Stimulated activated CD4-positive, alpha-beta T cell treated with anti-CD3 and anti-CD28 coated beads, Interleukin-15, amount 100 ng/mL, for 24 hours (primary cell): ENCODE data around the gene CLUH.

ENCODE experiments used
- DNase-seq: peaks from one replicate; pipeline ENCODE4 v3.0.0-alpha.2; 2020

CLUH gene

GRCh38 chr17:2719861-2720260 is 8.3 kb upstream of the CLUH start:
- DNase-seq: no peak

DNA sequence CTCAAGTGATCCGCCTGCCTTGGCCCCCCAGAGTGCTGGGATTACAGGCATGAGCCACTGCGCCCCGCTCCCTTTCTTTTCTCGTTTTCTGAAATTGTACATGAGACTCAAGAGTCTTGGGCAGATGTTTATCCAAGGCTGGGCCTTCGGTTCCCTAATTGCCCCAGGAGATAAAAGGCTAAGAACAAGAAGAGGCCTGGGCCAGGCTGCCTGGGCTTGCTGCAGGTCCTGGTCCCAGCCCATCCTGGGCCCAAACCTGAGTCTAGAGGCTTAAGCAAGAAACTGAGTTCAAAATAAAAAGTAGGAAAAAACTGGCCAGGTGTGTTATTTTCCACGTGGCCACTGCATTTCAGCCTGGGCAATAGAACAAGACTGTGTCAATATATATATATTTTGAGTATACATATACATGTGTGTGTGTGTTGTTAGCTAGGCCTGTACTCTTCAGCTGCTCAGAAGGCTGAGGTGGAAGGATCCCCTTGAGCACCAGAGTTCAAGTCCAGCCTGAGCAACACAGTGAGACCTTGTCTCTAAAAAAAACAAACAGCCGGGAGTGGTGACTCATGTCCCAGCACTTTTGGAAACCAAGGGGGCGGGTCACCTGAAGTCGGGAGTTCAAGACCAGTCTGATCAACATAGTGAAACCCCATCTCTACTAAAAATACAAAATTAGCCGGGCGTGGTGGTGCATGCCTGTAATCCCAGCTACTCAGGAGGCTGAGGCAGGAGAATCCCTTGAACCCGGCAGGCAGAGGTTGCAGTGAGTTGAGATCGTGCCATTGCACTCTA is 6.8 kb upstream of the CLUH start:
- no peak for DNase-seq

GRCh38 chr17:2716649-2717048 is 5.1 kb upstream of the CLUH start:
- DNase-seq: no peak

- no peak for DNase-seq
Measured at GRCh38 chr17:2713881-2714280, 2.3 kb upstream of the CLUH start.

DNA sequence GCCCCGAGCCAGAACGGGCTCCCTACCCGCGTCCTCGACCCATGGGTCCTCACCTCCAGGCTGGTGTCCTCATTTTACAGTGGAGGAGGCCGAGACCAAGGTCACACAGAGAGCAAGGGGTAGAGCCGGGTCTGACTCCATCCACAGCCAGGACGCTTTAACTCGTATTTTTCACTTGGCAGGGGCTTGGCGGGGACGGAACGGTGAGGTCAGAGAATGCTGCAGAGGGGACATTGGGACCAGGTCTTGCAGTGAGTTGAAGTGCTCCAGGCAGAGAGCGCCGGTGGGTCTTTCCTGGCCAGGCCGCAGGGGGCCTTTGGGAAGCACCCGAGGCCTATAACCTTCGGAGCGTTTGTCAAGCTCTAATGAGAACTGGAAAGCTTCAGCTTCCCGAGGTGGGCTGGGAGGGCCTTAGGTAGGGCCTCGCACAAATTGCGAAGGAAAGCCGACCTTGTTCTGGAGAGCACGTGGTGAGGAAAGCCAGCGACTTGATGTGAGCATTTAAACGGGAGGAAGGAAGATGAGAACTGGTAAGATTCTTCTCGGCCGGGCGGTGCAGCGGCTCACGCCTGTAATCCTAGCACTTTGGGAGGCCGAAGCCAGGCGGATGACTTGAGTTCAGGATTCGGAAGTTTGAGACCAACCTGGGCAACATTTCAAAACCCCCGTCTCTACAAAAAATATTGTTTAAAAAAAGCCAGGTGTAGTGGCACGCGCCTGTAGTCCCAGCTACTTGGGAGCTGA is 908 bp upstream of the CLUH start:
- no peak for DNase-seq

GRCh38 chr17:2710803-2711607 is 559 bp downstream of the CLUH start:
- DNase-seq: peak; percentile 66

- no peak for DNase-seq
Measured at GRCh38 chr17:2710071-2710802, 1.3 kb downstream of the CLUH start.

DNA sequence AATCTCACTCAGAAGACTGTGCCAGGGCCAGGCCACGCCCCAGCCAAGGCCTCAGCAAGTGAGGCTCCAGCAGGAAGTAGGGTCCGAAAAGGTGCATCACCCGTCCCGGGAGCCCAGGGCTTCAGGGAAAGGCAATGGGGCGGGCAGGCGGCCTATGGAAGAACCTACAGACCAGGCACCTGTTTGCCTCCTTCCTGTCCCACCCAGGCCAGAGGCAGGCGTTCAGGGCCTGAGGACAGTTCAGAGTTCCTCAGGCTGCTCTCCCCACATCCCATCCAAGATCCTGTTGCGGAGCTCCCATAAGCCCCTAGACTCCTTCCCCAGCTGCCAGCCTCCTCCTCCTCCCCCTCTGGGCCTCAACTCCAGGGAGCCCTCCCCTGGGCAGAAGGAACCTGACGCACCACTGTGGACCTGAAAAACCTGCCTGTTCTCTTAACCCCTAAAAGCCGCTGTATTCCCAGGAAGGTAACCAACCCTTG is 2.3 kb downstream of the CLUH start:
- DNase-seq: no peak

GRCh38 chr17:2708585-2709182 is 2.9 kb downstream of the CLUH start:
- DNase-seq: no peak

- DNase-seq: no peak
Measured at GRCh38 chr17:2707721-2708584, 3.6 kb downstream of the CLUH start.

DNA sequence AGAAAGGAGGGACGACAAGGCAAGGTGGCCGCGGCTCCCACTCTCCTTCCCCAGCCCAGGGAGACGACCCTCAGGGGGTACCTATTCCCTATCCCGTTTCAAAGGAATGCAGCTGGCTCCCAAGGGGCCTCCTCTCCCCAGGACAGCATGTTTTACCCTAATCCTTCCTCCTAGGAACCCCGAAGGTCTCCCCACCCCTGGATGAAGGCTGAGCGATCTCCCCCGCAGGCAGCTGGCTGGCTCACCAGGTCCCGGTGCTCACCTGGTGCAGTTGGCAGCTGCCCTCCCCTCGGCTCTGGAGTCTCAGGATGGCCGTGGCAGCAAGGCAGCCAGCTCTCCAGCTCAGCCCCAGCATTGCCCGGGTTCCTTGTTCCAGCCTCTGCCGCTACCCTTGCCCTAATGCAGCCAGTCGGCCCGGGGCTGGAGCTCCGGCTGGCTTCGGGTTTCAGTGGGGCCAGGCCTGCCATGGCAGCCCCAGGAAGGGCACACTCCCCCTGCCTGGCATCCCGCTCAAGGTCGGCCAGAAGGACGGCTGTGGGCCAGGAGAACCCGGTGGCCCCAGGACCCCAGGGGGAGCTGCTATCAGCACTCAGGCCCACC is 4.6 kb downstream of the CLUH start:
- no peak for DNase-seq

- no peak for DNase-seq
Measured at GRCh38 chr17:2705888-2706795, 5.4 kb downstream of the CLUH start.

DNA sequence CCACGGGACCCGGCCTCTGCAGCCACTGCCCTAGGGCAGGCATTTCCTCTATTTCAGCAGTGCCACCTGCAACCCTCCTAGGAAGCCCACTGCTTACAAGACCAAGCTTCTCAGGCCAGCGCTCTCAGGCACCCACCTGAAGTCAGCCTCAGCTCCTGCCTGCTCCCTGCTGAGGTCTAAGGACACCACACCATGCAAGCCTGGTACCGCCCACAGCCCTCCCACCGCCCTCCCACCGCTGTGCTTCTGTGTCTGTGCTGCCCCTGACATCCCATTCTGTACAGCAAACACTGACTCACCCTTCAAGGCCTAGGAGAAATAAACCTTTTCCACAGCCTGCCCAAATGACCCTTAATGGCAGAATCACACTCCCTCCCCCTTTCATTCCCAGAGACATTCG is 6.3 kb downstream of the CLUH start:
- no peak for DNase-seq

- DNase-seq: no peak
Measured at GRCh38 chr17:2704890-2705248, 6.7 kb downstream of the CLUH start.

- DNase-seq: no peak
Measured at GRCh38 chr17:2704031-2704889, 7.3 kb downstream of the CLUH start.

DNA sequence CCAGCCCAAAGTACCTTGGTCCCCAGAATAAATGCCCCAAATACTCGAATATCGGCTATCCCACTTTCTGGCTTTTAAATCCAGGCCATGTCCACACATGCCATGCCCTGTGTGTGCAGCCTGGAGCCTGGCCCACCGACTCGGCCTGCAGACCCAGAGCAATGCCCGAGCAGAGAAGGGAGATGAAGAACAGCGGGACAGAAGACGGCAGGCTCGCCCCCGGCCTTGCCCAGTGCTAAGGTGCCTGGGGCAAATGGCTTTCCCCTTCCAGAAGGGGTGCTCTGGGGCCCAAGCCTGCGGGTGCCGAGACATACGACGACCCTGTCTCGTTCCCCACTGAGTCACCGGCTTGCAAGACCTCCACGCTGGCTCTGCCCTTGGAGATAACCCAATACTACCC is 8.0 kb downstream of the CLUH start:
- no peak for DNase-seq

DNA sequence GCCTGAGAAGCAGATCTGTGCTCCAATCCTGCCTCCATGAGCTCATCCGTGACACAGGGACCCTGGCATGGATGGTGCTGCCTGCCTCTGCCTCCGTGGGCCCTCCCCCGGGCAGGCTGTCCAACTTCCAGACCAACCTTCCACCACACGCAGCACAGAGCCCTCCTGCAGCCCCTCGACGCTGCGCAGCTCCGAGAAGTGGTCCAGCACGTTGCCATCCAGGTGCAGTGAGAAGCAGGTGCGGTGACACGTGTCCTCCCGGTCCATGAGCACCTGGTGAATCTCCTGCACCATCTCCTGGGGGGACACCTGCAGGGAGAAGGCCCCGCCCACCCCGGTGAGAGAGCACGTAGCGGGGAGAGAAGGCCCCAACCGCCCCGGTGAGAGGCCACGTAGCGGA is 8.4 kb downstream of the CLUH start:
- DNase-seq: no peak

- DNase-seq: no peak
Measured at GRCh38 chr17:2701996-2702741, 9.4 kb downstream of the CLUH start.
